Right atrium auricular region (tissue), 2 donors: ENCODE measurements around the gene ENO4. TPM values are rescaled to one million over a fixed set of nuclear protein-coding genes. Genes with fewer than 3 reads are reported as not detected.

Experiments
- total RNA-seq, 2 donors: library from RNA; depleted of rRNA; stranded (reverse); fragments of >200 nt; gene quantifications; one replicate each; pipeline ENCODE4 v1.1.0, GENCODE V29; 2016

Gene ENO4
- total RNA-seq, 2 donors from 2014 or later: 0.15 TPM; not detected in 1

Other genes with a start within 250 kb of the ENO4 start
- gene PNLIPRP2, start 228.5 kb upstream of the ENO4 start, total RNA-seq: not detected
- 10 to 100 TPM; 10.1 to 11.5 TPM for gene HSPA12A, start 106.9 kb upstream of the ENO4 start, total RNA-seq
- gene SHTN1, start 155.7 kb downstream of the ENO4 start, total RNA-seq: 1 to 10 TPM; 3.2 to 4.8 TPM